Left ventricle myocardium inferior (tissue), 1 donor: ENCODE results near the gene AP2A2. TPM values are rescaled to one million over a fixed set of nuclear protein-coding genes. Genes with fewer than 3 reads are reported as not detected.

Experiments
- DNase-seq: peaks from one replicate; pipeline ENCODE4 v3.0.0-alpha.2; 2020
- H3K27ac ChIP-seq: fragments of 200-600 bp; replicated peaks from 2 replicates; pipeline ENCODE4 v1.8.0; 2021
- H3K27me3 ChIP-seq: fragments of 200-600 bp; 2 replicates; pipeline ENCODE4 v1.8.0; 2021; ENCODE audit warnings: low read depth
- H3K36me3 ChIP-seq: fragments of 200-600 bp; 2 replicates; pipeline ENCODE4 v1.8.0; 2021
- H3K4me1 ChIP-seq: fragments of 200-600 bp; 2 replicates; pipeline ENCODE4 v1.8.0; 2021
- H3K4me3 ChIP-seq: fragments of 200-600 bp; 2 replicates; pipeline ENCODE4 v1.8.0; 2021; ENCODE audit warnings: mild to moderate bottlenecking, moderate library complexity
- H3K9me3 ChIP-seq: fragments of 200-600 bp; replicated peaks from 2 replicates; pipeline ENCODE4 v1.8.0; 2021
- CTCF ChIP-seq: fragments of 200-600 bp; IDR thresholded peaks from 2 replicates; pipeline ENCODE4 v1.8.0; 2021; ENCODE audit warnings: antibody characterized with exemption, mild to moderate bottlenecking, borderline replicate concordance
- intact Hi-C: fragments of 100-400 bp; cut with micrococcal nuclease; formaldehyde crosslinking; loops from one replicate; pipeline ENCODE4 v1.11.0; 2022
- total RNA-seq: library from RNA; stranded (reverse); fragmentation: NEBNext Ultra II Directional; extraction: Animal tissue kit (Norgen Biotek cat#: 25700); gene quantifications from one replicate; pipeline ENCODE4 v1.2.1, GENCODE V29; 2021
- donor health status: DM: no; HTN: yes; CAD: no; lungs with severe emphysema.

Gene AP2A2
- total RNA-seq, 1 donor from 2014 or later: 41.4 TPM

GRCh38 chr11:889257-889656 is 36.4 kb upstream of the AP2A2 start:
- DNase-seq: no peak
- no peaks in the 10 kb centered on the region for H3K9me3 ChIP-seq
- TF ChIP-seq CTCF: no peak
- peaks cover 15% of the 10 kb centered on the region for H3K36me3 ChIP-seq
- no peak overlapping the region for H3K4me3 ChIP-seq
- intact Hi-C loops: no loop called here
- no peaks in the 10 kb centered on the region for H3K4me1 ChIP-seq
- no peak overlapping the region for H3K27ac ChIP-seq
- H3K27me3 ChIP-seq: no peaks in the 10 kb centered on the region

- TF ChIP-seq CTCF: no peak
- no peaks in the 10 kb centered on the region for H3K27me3 ChIP-seq
- no peak for DNase-seq
- no peaks in the 10 kb centered on the region for H3K9me3 ChIP-seq
- no peak overlapping the region for H3K27ac ChIP-seq
- intact Hi-C loops: no loop called here
- H3K4me1 ChIP-seq: no peaks in the 10 kb centered on the region
- H3K36me3 ChIP-seq: peaks cover 15% of the 10 kb centered on the region
- H3K4me3 ChIP-seq: no peak overlapping the region
Observed at GRCh38 chr11:889687-890475, 35.8 kb upstream of the AP2A2 start.

GRCh38 chr11:890794-891540 is 34.7 kb upstream of the AP2A2 start:
- intact Hi-C loops: no loop called here
- no peak for DNase-seq

GRCh38 chr11:893008-893654 is 32.5 kb upstream of the AP2A2 start:
- no peaks in the 10 kb centered on the region for H3K9me3 ChIP-seq
- intact Hi-C loops: no loop called here
- H3K36me3 ChIP-seq: no peaks in the 10 kb centered on the region
- no peak for DNase-seq
- no peak overlapping the region for H3K4me3 ChIP-seq
- TF ChIP-seq CTCF: no peak
- no peak overlapping the region for H3K27ac ChIP-seq
- no peaks in the 10 kb centered on the region for H3K27me3 ChIP-seq
- no peaks in the 10 kb centered on the region for H3K4me1 ChIP-seq

More at GRCh38 chr11:890794-891540, 34.7 kb upstream of the AP2A2 start:
- Histone ChIP-seq H3K36me3 (peaks cover 15% of the 10 kb centered on the region), H3K27me3 (no peaks in the 10 kb centered on the region), H3K4me1 (no peaks in the 10 kb centered on the region), H3K27ac (no peak overlapping the region), H3K9me3 (no peaks in the 10 kb centered on the region), H3K4me3 (no peak overlapping the region)
- TF ChIP-seq CTCF: no peak

GRCh38 chr11:894575-895201 is 31.0 kb upstream of the AP2A2 start:
- H3K27me3 ChIP-seq: no peaks in the 10 kb centered on the region
- TF ChIP-seq CTCF: no peak
- H3K9me3 ChIP-seq: no peaks in the 10 kb centered on the region
- H3K36me3 ChIP-seq: peaks cover 12% of the 10 kb centered on the region
- no peak for DNase-seq
- no peak overlapping the region for H3K27ac ChIP-seq
- intact Hi-C loops: no loop called here
- H3K4me1 ChIP-seq: no peaks in the 10 kb centered on the region
- H3K4me3 ChIP-seq: no peak overlapping the region
